ENCODE results near the gene CCNF.

CCNF gene

DNA sequence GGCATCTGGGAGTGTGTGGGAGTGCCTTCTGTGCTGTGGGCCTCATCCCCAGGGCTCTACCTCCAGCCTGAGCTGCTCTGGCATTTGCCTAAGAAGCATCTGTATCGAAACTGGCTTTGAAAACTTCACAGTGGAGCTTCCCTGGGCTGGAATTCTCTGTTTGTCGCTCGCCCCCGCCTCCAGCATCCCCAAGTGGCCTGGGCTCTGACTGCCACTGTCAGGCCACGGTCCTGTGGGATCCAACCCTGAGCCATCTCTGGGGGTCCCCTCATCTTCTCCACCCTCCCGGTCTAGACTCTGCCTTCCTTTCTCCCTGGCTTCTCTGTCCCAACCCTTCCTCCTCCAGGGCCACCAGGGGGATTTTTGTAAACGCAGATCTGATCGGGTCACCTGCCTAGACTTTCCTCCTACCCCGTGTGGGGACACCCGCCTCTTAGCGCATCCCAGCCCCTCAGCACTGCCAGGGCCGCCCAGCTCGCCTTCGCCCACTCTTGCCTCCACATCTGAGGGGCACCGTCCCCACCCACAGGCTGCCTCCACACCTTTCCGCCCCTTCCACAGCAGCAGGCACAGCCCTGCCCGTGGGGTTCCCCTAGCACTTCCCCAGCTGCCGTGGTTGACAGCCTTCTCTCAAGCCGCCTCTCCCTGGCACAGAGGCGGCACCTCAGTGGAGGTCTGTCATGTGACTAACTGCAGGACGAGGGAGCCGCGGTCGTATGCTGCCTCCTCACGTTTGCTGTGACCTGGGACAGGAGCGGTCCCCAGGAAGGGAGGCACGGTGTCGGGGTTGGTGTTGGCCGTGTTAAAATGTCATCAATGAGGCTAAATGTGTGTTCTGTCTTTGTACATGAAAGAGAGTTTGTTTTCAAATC is 57.6 kb downstream of the CCNF start:
- no peak overlapping the region for H3K4me3 ChIP-seq (ENCODE audit: low read depth, low read length)
- in situ Hi-C loops (cut with HindIII; ENCODE audit: low sequenced_read_pairs): no loop called here
- TF ChIP-seq CTCF (IDR thresholded peaks at IDR 0.05; ENCODE audit: low read depth, low read length): no peak
- no peak for DNase-seq (ENCODE audit: low read depth, low spot score)

DNA sequence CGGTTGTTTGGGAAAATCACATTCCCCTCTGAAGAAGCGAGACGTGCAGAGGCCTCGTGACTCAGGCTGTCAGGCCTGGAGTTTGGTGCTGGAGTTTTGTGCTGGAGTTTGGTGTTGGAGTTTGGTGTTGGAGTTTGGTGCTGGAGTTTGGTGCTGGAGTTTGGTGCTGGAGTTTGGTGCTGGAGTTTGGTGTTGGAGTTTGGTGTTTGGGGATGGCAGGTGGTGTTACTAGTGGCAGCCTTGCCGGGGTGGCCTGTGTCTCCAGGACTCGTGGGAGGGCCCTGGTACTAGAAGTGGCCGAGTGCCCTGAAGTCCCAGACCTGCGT is 58.2 kb downstream of the CCNF start:
- in situ Hi-C loops (cut with HindIII; ENCODE audit: low sequenced_read_pairs): no loop called here
- DNase-seq (ENCODE audit: low read depth, low spot score): no peak
- H3K4me3 ChIP-seq (ENCODE audit: low read depth, low read length): no peak overlapping the region
- no peak for TF ChIP-seq CTCF (IDR thresholded peaks at IDR 0.05; ENCODE audit: low read depth, low read length)

DNA sequence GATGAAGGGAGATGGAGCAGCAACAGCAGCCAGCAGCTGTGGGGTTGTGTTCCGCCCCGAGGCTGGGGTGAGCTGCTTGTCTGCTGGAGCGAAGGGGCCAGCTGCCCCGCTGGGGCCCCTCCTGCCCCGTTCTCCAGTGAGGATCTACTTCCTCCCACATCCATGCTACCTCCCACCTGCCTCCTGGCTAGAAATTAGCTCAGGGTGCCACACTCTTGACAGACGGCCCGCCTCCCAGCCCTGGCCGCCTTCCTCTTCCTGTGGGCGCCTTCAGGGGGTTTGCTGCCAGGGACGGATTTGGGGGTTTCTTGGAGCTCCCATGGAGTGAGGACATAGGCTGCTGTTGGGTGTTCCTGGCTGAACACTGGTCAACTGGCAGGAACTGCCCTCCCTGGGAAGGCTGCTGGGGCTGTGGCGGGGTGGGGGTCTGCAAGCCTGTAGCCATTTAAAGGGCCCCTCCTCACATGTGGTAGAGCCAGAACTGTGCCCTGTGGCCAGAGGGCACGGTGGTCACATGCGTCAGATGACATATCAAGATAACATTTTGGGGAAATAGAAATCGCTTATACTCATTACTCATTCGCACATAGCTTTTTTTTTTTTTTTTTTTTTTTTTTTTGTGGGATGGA is 58.8 kb downstream of the CCNF start:
- in situ Hi-C loops (cut with HindIII; ENCODE audit: low sequenced_read_pairs): no loop called here
- no peak overlapping the region for H3K4me3 ChIP-seq (ENCODE audit: low read depth, low read length)
- no peak for TF ChIP-seq CTCF (IDR thresholded peaks at IDR 0.05; ENCODE audit: low read depth, low read length)
- DNase-seq (ENCODE audit: low read depth, low spot score): no peak

- no peak for TF ChIP-seq CTCF (IDR thresholded peaks at IDR 0.05; ENCODE audit: low read depth, low read length)
- in situ Hi-C loops (cut with HindIII; ENCODE audit: low sequenced_read_pairs): no loop called here
- no peak overlapping the region for H3K4me3 ChIP-seq (ENCODE audit: low read depth, low read length)
- DNase-seq (ENCODE audit: low read depth, low spot score): no peak
Measured at GRCh38 chr16:2489581-2489980, 60.3 kb downstream of the CCNF start.

DNA sequence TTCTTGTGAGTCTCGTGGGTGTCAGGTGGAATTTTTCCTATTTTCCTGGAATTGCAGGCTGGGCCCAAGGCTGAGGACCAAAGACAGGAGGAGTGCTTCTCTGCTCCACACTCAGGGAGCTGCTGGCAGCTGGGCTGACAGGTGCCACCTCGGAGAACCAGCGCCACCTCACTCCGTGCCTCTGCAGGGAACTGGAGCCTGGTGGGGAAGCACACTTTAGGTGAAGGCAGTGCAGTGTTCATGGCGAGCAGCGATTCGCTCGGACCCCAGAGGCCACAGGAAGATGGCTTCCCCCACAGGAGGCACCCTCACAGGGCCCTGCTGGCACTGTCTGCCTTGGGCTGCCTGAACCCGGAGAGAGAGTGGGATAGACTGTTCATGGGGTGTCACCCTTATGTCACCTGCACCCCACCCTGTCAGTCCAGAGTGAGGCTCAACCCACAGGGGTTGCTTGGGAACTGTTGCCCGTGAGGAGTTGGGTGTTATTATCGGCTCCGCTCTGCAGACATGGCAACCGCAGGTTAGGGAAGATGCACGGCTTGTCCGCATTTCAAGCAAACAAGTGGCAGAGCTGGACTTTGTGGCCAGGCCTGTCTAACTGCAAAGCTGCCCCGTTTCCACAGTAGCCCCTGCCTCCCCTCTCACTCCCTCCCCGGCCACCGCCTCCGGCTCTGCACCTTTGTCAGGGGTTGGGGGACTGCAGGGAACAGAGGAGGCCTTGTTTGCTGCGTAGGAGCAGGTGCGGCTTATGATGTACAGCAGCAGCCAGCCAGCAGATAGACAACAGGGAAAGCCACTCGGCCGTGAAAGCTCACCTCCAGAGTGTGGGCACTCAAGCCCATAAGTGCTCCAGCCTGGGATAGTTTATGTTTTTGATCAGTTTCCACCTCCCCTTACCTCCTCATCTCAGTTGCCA is 61.2 kb downstream of the CCNF start:
- TF ChIP-seq CTCF (IDR thresholded peaks at IDR 0.05; ENCODE audit: low read depth, low read length): no peak
- H3K4me3 ChIP-seq (ENCODE audit: low read depth, low read length): no peak overlapping the region
- no peak for DNase-seq (ENCODE audit: low read depth, low spot score)
- in situ Hi-C loops (cut with HindIII; ENCODE audit: low sequenced_read_pairs): no loop called here

GRCh38 chr16:2492292-2492691 is 63.0 kb downstream of the CCNF start:
- H3K4me3 ChIP-seq (ENCODE audit: low read depth, low read length): no peak overlapping the region
- TF ChIP-seq CTCF (IDR thresholded peaks at IDR 0.05; ENCODE audit: low read depth, low read length): no peak
- in situ Hi-C loops (cut with HindIII; ENCODE audit: low sequenced_read_pairs): no loop called here
- DNase-seq (ENCODE audit: low read depth, low spot score): no peak
